ENCODE measurements around the gene NOL6.

- TF ChIP-seq CTCF (IDR thresholded peaks at IDR 0.05) (no peak), ZFX (IDR thresholded peaks at IDR 0.05; ENCODE audit: borderline replicate concordance) (no peak)
Observed at GRCh38 chr9:33455945-33456344, 17.8 kb downstream of the NOL6 start.

Measured in 22Rv1 (cell line).